GM12892 (cell line): Measurements from ENCODE around the gene AMBRA1.

Source experiments
- POLR2A ChIP-seq: IDR thresholded peaks from 2 replicates; pipeline ENCODE4 v1.6.1; 2011; ENCODE audit warnings: low read depth, low read length, control low read depth
- POLR2AphosphoS5 ChIP-seq: IDR thresholded peaks from 2 replicates; pipeline ENCODE4 v1.6.1; 2011; ENCODE audit warnings: low read depth, low read length, control low read depth

- TF ChIP-seq POLR2A (no peak), POLR2AphosphoS5 (no peak)
Observed at GRCh38 chr11:46389450-46390330, 204.1 kb downstream of the AMBRA1 start.
